Common myeloid progenitor, CD34-positive (primary cell): Measurements from ENCODE around the gene IL36B.

Experiments used
- CTCF ChIA-PET: fragments of 350-600 bp; sonication (Branson Sonifier 250); formaldehyde crosslinking; loops from one replicate; lab custom pipeline; 2021; ENCODE audit warnings: antibody characterized with exemption; lab: Charles Lee
- POLR2A ChIA-PET: fragments of 350-600 bp; sonication (Branson Sonifier 250); formaldehyde crosslinking; loops from one replicate; lab custom pipeline; 2021; ENCODE audit warnings: antibody characterized with exemption; lab: Charles Lee
- DNase-seq, 3 donors: peaks; one replicate each; pipeline versions ENCODE4 v3.0.0 to v3.0.0-alpha.2; 2013
- H3K27ac ChIP-seq, 2 experiments: 1 replicate in 1 of 2; 2 replicates in 1 of 2; pipeline ENCODE4 v1.7.0; 2013; ENCODE audit warnings: inconsistent platforms in 2 of 2, low read length in 2 of 2, mild to moderate bottlenecking in 2 of 2, low read depth in 1 of 2, moderate library complexity in 1 of 2; ENCODE audit not compliant: severe bottlenecking in 2 of 2, insufficient read depth in 1 of 2, poor library complexity in 1 of 2
- H3K27me3 ChIP-seq, 5 experiments: replicated peaks in 2 of 5; 1 replicate in 3 of 5; 2 replicates in 2 of 5; pipeline versions ENCODE4 v1.6.1 to v1.7.0; 2013; ENCODE audit warnings: low read length in 4 of 5, mild to moderate bottlenecking in 2 of 5, moderate library complexity in 2 of 5, inconsistent platforms in 1 of 5; ENCODE audit not compliant: insufficient read depth in 5 of 5, control insufficient read depth in 4 of 5
- H3K36me3 ChIP-seq, 4 experiments: 1 replicate in 2 of 4; 2 replicates in 2 of 4; pipeline versions ENCODE4 v1.6.1 to v1.7.0; 2013; ENCODE audit warnings: low read length in 3 of 4, control low read depth in 1 of 4, mild to moderate bottlenecking in 1 of 4; ENCODE audit not compliant: control insufficient read depth in 4 of 4, insufficient read depth in 4 of 4
- H3K4me1 ChIP-seq, 4 experiments: 1 replicate in 3 of 4; 2 replicates in 1 of 4; pipeline versions ENCODE4 v1.6.1 to v1.7.1; 2013; ENCODE audit warnings: low read length in 3 of 4, mild to moderate bottlenecking in 3 of 4, control low read depth in 1 of 4, inconsistent platforms in 1 of 4, moderate library complexity in 1 of 4; ENCODE audit not compliant: control insufficient read depth in 4 of 4, insufficient read depth in 4 of 4; ENCODE audit errors: control extremely low read depth in 1 of 4
- H3K4me3 ChIP-seq, 7 experiments: 1 replicate in 4 of 7; 2 replicates in 3 of 7; pipeline versions ENCODE4 v1.5.1 to v1.7.0; 2013; ENCODE audit warnings: mild to moderate bottlenecking in 7 of 7, low read length in 6 of 7, moderate library complexity in 6 of 7, inconsistent platforms in 2 of 7, low read depth in 2 of 7, control low read depth in 1 of 7; ENCODE audit not compliant: insufficient read depth in 4 of 7, control insufficient read depth in 1 of 7; ENCODE audit errors: extremely low read depth in 1 of 7
- H3K9me3 ChIP-seq, 5 experiments: 1 replicate in 4 of 5; 2 replicates in 1 of 5; pipeline versions ENCODE4 v1.6.1 to v1.7.1; 2013; ENCODE audit warnings: low read length in 4 of 5, mild to moderate bottlenecking in 2 of 5, inconsistent platforms in 1 of 5, low read depth in 1 of 5, moderate library complexity in 1 of 5; ENCODE audit not compliant: control insufficient read depth in 4 of 5, insufficient read depth in 2 of 5; ENCODE audit errors: control extremely low read depth in 1 of 5
- WGBS: methylation state at CpG from one replicate; pipeline ENCODE4 v1.1.5; 2013; ENCODE audit not compliant: insufficient coverage; 5-methylcytosine and 5-hydroxymethylcytosine counted together

IL36B gene

DNA sequence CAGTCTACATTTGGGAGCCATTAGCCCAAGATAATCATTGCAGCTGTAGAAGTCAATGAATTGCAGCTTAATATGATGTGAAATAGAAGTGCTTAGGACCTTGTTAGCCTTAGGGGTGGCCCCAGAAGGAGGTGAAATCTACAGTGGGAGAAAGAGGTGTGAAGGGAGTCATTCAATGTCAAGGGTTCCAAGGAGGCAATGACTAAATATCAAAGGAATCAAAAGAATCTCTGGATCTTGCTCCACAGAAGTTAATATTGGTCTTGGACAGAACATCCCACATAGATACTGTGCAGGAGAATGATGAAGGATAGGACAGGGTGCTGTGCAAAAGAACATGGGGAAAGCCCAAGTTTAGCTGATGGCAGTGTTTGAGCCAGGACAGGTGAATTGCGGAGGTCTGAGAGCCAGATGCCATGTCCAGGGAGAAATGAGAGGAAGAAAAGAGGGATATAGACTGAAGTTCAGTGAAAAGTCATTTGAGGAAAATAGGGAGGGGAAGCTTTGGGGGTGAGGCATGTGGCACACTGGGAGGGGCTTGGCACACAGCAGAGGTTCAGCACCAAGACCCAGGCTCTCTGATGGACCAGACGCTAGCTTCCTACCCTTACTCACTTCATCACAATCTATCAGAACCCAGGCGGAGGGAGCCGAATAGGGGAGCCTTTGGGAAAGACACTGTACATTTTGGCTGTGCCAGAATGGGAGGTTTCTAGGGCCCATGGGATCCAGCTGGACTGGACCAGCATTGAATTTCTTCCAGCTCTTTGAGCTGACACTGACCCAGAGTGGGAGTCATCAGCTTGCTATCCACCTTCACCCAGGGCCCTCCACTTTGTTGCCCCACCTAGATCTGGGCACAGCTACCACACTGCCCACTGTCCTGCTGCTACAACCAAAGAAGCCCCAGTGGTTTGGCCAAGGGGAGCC, 17.3 kb upstream of the IL36B start:
- Histone ChIP-seq H3K36me3 (no peaks in the 10 kb centered on the region), H3K9me3 (peaks cover 0 to 3% (median 0%) of the 10 kb centered on the region in 5 experiments), H3K27ac (no peak overlapping the region), H3K27me3 (no peaks in the 10 kb centered on the region), H3K4me3 (no peak overlapping the region), H3K4me1 (peaks cover 0 to 2% (median 0%) of the 10 kb centered on the region in 4 experiments)
- 100% methylated on average over 4 of the region's 4 CpGs for WGBS
- no peak for DNase-seq
- ChIA-PET CTCF (interaction anchor here (1.2 kb wide), 1 partner anchor 10 kb away, joined by 3 read pairs; no protein-coding TSS in a partner anchor), POLR2A (no interaction called here)

DNA sequence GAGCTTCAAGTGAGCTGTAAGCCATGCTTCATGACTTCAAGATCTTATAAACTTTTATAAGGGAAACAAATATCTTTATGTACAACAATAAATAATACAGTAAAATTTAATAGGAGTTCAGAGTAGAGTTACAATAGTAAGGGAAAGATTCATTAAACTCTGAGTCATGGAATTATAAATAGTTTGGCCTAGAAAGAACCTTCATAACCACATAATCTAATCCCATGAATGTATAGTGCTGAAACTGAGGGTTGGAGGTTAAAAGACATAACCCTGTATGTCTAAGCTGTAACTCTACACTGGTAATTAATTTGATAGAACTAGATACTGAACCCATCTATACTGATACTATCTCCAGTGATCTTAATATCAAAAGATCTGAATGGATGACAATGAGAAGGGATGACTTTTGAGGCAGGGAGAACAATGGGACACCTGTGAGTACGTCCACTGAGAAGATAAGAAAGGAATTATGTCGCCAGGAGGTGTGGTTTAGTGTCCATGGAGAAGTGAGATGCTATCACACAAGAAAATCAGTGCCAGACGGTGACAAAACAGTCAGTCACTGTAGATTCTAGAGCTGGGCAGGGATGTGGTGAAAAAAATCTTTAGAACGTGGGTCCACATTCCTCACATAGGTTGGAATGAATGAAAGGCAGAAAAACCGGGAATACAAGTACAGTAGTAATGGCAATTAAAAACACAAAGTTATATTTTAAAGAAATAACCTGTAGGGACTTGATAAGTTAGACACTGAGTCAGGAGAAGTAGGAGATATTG, 16.2 kb upstream of the IL36B start:
- DNase-seq: no peak
- peaks cover 0 to 4% (median 0%) of the 10 kb centered on the region in 5 experiments for H3K9me3 ChIP-seq
- no peaks in the 10 kb centered on the region for H3K27me3 ChIP-seq
- H3K4me3 ChIP-seq: no peak overlapping the region
- no peaks in the 10 kb centered on the region for H3K4me1 ChIP-seq
- H3K36me3 ChIP-seq: no peaks in the 10 kb centered on the region
- CTCF ChIA-PET: interaction anchor here (1.0 kb wide), 1 partner anchor 14 kb away, joined by 3 read pairs; no protein-coding TSS in a partner anchor
- POLR2A ChIA-PET: no interaction called here
- H3K27ac ChIP-seq: no peak overlapping the region
- WGBS: 29% methylated on average over 3 of the region's 5 CpGs

DNA sequence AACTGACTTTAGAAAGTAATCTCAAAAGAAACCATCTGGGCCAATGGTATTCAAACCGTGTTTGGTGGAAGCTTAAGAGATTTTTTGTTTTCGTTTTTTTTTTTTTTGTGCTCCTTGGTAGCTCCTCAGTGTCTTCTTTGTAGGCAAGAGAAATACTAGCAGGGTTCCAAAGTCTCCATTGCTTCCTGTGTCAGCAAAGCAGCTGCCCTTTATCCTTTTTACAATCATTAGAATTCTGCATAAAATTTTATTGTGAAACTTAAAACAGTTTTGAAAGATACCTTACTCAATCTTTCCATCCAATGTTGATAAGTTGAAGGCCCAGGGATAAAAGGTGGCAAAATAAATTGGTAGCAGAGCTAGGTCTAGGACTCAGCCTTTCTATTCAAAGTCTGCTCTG, 15.6 kb upstream of the IL36B start:
- Histone ChIP-seq H3K27me3 (no peaks in the 10 kb centered on the region), H3K4me3 (no peak overlapping the region), H3K4me1 (no peaks in the 10 kb centered on the region), H3K36me3 (no peaks in the 10 kb centered on the region), H3K9me3 (peaks cover 0 to 4% (median 0%) of the 10 kb centered on the region in 5 experiments), H3K27ac (no peak overlapping the region)
- DNase-seq: no peak
- CTCF ChIA-PET: interaction anchor here (1.0 kb wide), 1 partner anchor 14 kb away, joined by 3 read pairs; no protein-coding TSS in a partner anchor
- POLR2A ChIA-PET: no interaction called here
- WGBS: 100% methylated on average over 2 of the region's 2 CpGs

DNA sequence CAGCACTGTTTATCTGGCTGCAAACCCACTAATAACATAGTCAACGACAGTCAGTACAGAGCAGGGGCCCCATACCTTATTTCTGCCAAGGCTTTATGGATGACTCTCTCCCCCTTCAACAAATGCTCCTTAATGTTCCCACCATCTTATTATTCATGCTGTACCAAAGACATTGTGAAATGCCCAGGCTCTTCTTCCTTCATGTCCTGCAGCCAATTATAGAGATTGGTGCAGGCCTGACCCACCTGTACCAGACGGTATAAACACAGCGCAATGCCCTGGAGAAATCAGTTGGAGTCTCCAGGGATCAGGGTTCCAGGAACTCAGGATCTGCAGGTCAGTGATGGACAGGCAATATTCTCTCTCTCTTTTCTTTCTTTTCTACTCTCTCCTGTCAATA, 15.0 kb upstream of the IL36B start, which contains the start of gene IL1F10:
IL1F10 (plus strand) TSS at position 290 of the 400 bp plus-strand sequence. CDS start 4,769 bp downstream, outside the sequence.
- CTCF ChIA-PET: interaction anchor here (1.0 kb wide), 1 partner anchor 13 kb away, joined by 3 read pairs; no protein-coding TSS in a partner anchor
- POLR2A ChIA-PET: no interaction called here
- H3K27ac ChIP-seq: no peak within 1 kb of the TSS

DNA sequence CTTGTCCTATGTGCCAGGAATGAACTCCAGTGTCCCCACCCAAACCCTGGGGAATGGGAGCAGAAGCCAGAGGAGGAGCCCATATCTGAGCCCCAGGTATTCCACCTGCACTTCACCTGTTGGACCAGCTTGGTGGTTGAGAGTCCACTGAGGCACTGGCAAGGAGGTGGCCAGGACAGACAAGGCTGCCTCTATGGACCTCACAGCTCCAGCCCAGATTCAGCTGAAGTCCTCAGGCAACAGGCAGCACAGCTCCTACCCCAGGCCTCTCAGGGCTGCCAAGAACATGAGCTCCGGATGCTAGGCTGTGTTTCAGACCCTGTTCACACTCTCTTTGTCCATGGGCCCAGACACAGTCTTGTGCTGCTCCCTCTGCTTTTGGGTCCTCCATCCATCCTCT, 12.2 kb upstream of the IL36B start:
- DNase-seq: no peak
- Histone ChIP-seq H3K27ac (no peak overlapping the region), H3K27me3 (no peaks in the 10 kb centered on the region), H3K4me3 (no peak overlapping the region), H3K36me3 (no peaks in the 10 kb centered on the region), H3K4me1 (no peaks in the 10 kb centered on the region), H3K9me3 (peaks cover 0 to 4% (median 0%) of the 10 kb centered on the region in 5 experiments)
- ChIA-PET POLR2A (no interaction called here), CTCF (interaction anchor here (1.0 kb wide), 1 partner anchor 8 kb away, joined by 3 read pairs; no protein-coding TSS in a partner anchor)
- WGBS: 100% methylated on average over 1 of the region's 1 CpG

More for the DNA sequence above, 15.0 kb upstream of the IL36B start, which contains the start of gene IL1F10:
- Histone ChIP-seq H3K4me3 (no peak within 1 kb of the TSS), H3K27me3 (no peaks in the 10 kb centered on the region), H3K4me1 (no peaks in the 10 kb centered on the region), H3K9me3 (peaks cover 0 to 4% (median 0%) of the 10 kb centered on the region in 5 experiments), H3K36me3 (no peaks in the 10 kb centered on the region)
- no peak for DNase-seq
- 100% methylated on average over 3 of the region's 3 CpGs for WGBS

DNA sequence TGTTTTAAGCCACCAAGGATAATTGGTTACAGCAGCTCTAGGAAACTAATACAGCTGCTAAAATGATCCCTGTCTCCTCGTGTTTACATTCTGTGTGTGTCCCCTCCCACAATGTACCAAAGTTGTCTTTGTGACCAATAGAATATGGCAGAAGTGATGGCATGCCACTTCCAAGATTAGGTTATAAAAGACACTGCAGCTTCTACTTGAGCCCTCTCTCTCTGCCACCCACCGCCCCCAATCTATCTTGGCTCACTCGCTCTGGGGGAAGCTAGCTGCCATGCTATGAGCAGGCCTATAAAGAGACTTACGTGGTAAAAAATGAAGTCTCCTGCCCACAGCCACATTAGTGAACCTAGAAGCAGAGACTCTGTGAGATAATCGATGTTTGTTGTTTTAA, 11.6 kb upstream of the IL36B start:
- H3K4me1 ChIP-seq: no peaks in the 10 kb centered on the region

More for the DNA sequence above, 11.6 kb upstream of the IL36B start:
- Histone ChIP-seq H3K27me3 (no peaks in the 10 kb centered on the region), H3K9me3 (peaks cover 0 to 4% (median 0%) of the 10 kb centered on the region in 5 experiments), H3K36me3 (no peaks in the 10 kb centered on the region), H3K4me3 (no peak overlapping the region), H3K27ac (no peak overlapping the region)
- CTCF ChIA-PET: interaction anchor here (1.0 kb wide), 1 partner anchor 9 kb away, joined by 3 read pairs; no protein-coding TSS in a partner anchor
- DNase-seq: no peak
- POLR2A ChIA-PET: no interaction called here
- WGBS: 100% methylated on average over 4 of the region's 5 CpGs
